Panc1 (cell line): ENCODE results near the gene NBL1.

Source experiments
- SIN3A ChIP-seq: IDR thresholded peaks from 2 replicates; pipeline ENCODE4 v1.6.1; 2012; ENCODE audit warnings: low read depth, mild to moderate bottlenecking, low read length, moderate library complexity, borderline replicate concordance; ENCODE audit not compliant: insufficient read depth
- TCF7L2 ChIP-seq: IDR thresholded peaks from 2 replicates; pipeline ENCODE4 v1.6.1; 2011; ENCODE audit warnings: mild to moderate bottlenecking, low read depth, low read length, inconsistent platforms
- TF ChIP-seq, protein P1 (sequence below): fragments of 450-650 bp; IDR thresholded peaks from 2 replicates; pipeline ENCODE4 v1.5.1; 2017; ENCODE audit warnings: mild to moderate bottlenecking

DNA sequence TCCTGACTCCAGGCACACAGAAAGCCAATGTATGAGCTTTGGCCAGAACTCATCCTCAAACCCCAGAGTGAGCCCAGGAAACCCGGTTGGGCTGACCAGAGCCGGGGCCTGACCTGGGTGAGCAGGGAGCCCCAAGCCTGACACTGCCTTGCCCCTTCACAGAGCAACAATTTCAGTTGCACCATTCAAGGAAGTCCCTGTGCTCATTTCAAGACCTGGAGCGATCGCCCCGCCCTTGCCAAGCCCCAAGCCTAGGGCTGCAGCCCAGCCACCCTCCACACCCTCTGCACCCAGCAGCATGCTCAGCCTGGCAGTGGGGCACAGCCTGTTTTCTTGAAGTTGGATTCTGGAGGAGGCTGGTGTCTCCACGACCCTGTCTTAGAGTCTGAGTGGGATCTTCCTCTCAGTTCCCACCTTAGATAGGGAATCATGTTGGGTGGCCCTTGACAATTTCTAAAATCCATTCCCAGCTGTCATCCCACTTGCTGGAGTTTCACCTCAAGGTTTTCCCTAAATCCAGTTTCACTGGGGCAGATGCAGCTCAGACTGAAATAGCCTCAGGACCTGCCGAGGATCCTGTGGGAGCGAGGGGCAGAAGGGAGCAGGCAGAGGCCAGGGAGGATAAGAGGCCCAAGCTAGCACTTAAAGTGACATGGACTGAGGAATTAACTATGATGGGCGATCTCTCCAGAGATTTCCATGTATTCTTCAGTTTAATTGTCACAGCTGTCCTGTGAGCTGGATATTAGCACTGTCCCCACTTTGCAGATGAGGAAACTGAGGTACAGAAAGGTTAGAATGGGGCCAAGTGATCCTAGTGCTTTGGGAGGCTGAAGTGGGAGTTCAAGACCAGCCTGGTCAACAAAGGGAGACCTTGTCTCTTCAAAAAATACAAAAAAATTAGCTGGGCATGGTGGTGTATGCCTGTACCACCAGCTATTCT, 2.5 kb downstream of the NBL1 start:
- TF ChIP-seq, protein P1, sequence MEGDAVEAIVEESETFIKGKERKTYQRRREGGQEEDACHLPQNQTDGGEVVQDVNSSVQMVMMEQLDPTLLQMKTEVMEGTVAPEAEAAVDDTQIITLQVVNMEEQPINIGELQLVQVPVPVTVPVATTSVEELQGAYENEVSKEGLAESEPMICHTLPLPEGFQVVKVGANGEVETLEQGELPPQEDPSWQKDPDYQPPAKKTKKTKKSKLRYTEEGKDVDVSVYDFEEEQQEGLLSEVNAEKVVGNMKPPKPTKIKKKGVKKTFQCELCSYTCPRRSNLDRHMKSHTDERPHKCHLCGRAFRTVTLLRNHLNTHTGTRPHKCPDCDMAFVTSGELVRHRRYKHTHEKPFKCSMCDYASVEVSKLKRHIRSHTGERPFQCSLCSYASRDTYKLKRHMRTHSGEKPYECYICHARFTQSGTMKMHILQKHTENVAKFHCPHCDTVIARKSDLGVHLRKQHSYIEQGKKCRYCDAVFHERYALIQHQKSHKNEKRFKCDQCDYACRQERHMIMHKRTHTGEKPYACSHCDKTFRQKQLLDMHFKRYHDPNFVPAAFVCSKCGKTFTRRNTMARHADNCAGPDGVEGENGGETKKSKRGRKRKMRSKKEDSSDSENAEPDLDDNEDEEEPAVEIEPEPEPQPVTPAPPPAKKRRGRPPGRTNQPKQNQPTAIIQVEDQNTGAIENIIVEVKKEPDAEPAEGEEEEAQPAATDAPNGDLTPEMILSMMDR, result no peak
- TF ChIP-seq SIN3A (no peak), TCF7L2 (no peak)
